Neural cell (in vitro differentiated cells): ENCODE measurements around the gene SPATA2. TPM values are rescaled to one million over a fixed set of nuclear protein-coding genes. Genes with fewer than 3 reads are reported as not detected.

ENCODE experiments used
- H2AFZ ChIP-seq: fragments of 200-600, 300-800 bp; sonication (generic), shearing (Covaris generic); 2 replicates; pipeline ENCODE4 v1.6.0; 2014; ENCODE audit warnings: low read depth, mild to moderate bottlenecking, antibody characterized with exemption, low read length, moderate library complexity
- H3F3A ChIP-seq: fragments of 200-600 bp; shearing (Covaris generic); 2 replicates; pipeline ENCODE4 v1.6.1; 2016; ENCODE audit warnings: mild to moderate bottlenecking, moderate library complexity, mixed read lengths, antibody characterized with exemption, low read length; ENCODE audit not compliant: insufficient read depth, poor library complexity, severe bottlenecking
- H3K27ac ChIP-seq: fragments of 200-600, 300-800 bp; sonication (generic), shearing (Covaris generic); 2 replicates; pipeline ENCODE4 v1.5.1; 2014; ENCODE audit warnings: mild to moderate bottlenecking, low read length, moderate library complexity
- H3K27me3 ChIP-seq: fragments of 300-800, 200-600 bp; sonication (generic), shearing (Covaris generic); 2 replicates; pipeline ENCODE4 v1.6.0; 2014; ENCODE audit warnings: mild to moderate bottlenecking, low read depth, low read length, moderate library complexity; ENCODE audit not compliant: insufficient read depth
- H3K36me3 ChIP-seq: fragments of 300-800, 200-600 bp; sonication (generic), shearing (Covaris generic); 2 replicates; pipeline ENCODE4 v1.5.1; 2014; ENCODE audit warnings: mild to moderate bottlenecking, antibody characterized with exemption, low read length, moderate library complexity; ENCODE audit not compliant: insufficient read depth
- H3K4me2 ChIP-seq: fragments of 300-800, 200-600 bp; sonication (generic), shearing (Covaris generic); 2 replicates; pipeline ENCODE4 v1.6.0; 2014; ENCODE audit warnings: mild to moderate bottlenecking, low read length
- H3K4me3 ChIP-seq: fragments of 300-800, 200-600 bp; sonication (generic), shearing (Covaris generic); 2 replicates; pipeline ENCODE4 v1.5.1; 2014; ENCODE audit warnings: mild to moderate bottlenecking, low read length, moderate library complexity
- H3K79me2 ChIP-seq: fragments of 200-600 bp; shearing (Covaris generic); replicated peaks from 2 replicates; pipeline ENCODE4 v1.6.0; 2014; ENCODE audit warnings: mild to moderate bottlenecking, low read length, moderate library complexity; ENCODE audit not compliant: insufficient read depth
- H3K9ac ChIP-seq: fragments of 300-800, 200-600 bp; sonication (generic), shearing (Covaris generic); 2 replicates; pipeline ENCODE4 v1.6.1; 2016; ENCODE audit warnings: mild to moderate bottlenecking, low read length, mixed read lengths
- H3K9me2 ChIP-seq: fragments of 200-600 bp; shearing (Covaris generic); 2 replicates; pipeline ENCODE4 v1.6.1; 2016; ENCODE audit warnings: mild to moderate bottlenecking, low read length, mixed read lengths; ENCODE audit not compliant: insufficient read depth
- H3K9me3 ChIP-seq: fragments of 200-600, 300-800 bp; sonication (generic), shearing (Covaris generic); 2 replicates; pipeline ENCODE4 v1.6.1; 2016; ENCODE audit warnings: mild to moderate bottlenecking, mixed run types, low read length, moderate library complexity, mixed read lengths
- H4K20me1 ChIP-seq: fragments of 200-600 bp; shearing (Covaris generic); 2 replicates; pipeline ENCODE4 v1.6.1; 2016; ENCODE audit warnings: mild to moderate bottlenecking, mixed run types; ENCODE audit not compliant: insufficient read depth
- MXI1 ChIP-seq: fragments of 450-650 bp; conservative IDR thresholded peaks from 2 replicates; pipeline ENCODE4 v1.6.1; 2014; ENCODE audit warnings: antibody characterized with exemption, mild to moderate bottlenecking; ENCODE audit not compliant: poor library complexity, severe bottlenecking
- POLR2AphosphoS5 ChIP-seq: IDR thresholded peaks from 2 replicates; pipeline ENCODE4 v1.6.1; 2012
- SMC3 ChIP-seq: fragments of 450-650 bp; conservative IDR thresholded peaks from 2 replicates; pipeline ENCODE4 v1.6.1; 2014; ENCODE audit warnings: antibody characterized with exemption, mild to moderate bottlenecking, moderate library complexity; ENCODE audit not compliant: poor library complexity
- TAF1 ChIP-seq: IDR thresholded peaks from 2 replicates; pipeline ENCODE4 v1.6.1; 2012; ENCODE audit warnings: low read depth
- polyA plus RNA-seq: library from polyadenylated mRNA; depleted of rRNA; stranded (reverse); fragments of >200 nt; gene quantifications from 2 replicates; pipeline ENCODE4 v1.2.3, GENCODE V29; 2014
- small RNA-seq, 3 experiments: library from RNA; depleted of rRNA; stranded (forward); fragments of <200 nt; gene quantifications; one replicate each; pipeline ENCODE3, GENCODE V24; 2012

The SPATA2 gene
- polyA plus RNA-seq, 1 donor from 2014 or later = 1.7 TPM

DNA sequence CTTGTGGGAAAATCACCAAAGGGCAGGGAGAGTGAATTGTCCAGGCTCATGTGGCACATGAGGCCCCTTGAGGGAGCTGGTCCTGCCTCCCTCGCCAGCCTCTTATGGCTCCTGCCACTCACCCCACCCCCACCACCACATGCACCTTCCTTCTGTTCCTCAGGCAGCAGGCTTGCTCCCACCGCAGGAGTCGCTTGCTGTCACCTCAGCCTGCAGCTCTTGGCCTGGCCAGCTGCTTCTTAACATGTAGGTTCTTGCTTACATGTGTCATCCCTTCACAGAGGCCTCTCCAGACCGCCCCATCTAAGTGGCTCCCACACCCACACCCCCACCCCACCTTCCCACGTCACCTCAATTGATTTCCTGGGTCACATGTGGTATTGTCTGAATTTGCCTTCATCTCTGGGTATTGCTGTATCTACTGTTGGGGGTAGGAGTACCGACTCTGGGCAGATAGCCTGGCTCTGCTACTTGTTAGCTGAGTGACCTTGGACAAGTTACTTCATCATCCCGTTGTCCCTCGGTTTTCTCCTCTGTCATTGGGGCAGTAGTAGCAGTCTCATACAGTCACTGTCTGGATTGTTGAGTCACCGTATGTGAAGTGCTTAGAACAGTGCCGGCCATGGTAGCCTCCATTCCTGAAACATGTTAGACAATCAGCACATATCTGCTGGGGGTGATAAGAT, 61.0 kb downstream of the SPATA2 start:
- H3K9ac ChIP-seq = peak overlapping the region; percentile 16
- no peaks in the 10 kb centered on the region for H3K9me2 ChIP-seq
- H3K9me3 ChIP-seq = no peaks in the 10 kb centered on the region
- peak overlapping the region; percentile 42 for H3K27ac ChIP-seq
- H4K20me1 ChIP-seq = no peaks in the 10 kb centered on the region
- H3K79me2 ChIP-seq = no peaks in the 10 kb centered on the region
- no peaks in the 10 kb centered on the region for H3K27me3 ChIP-seq
- H2AFZ ChIP-seq = no peak overlapping the region
- no peak overlapping the region for H3K4me2 ChIP-seq
- H3F3A ChIP-seq = no peaks in the 10 kb centered on the region
- no peak overlapping the region for H3K4me3 ChIP-seq
- peaks cover 5% of the 10 kb centered on the region for H3K36me3 ChIP-seq
- TF ChIP-seq SMC3 = no peak
- no peak for TF ChIP-seq MXI1
- TF ChIP-seq POLR2AphosphoS5 = no peak

GRCh38 chr20:49853640-49854039, 61.7 kb downstream of the SPATA2 start:
- no peaks in the 10 kb centered on the region for H4K20me1 ChIP-seq
- no peaks in the 10 kb centered on the region for H3K79me2 ChIP-seq
- no peak overlapping the region for H2AFZ ChIP-seq
- H3K9me2 ChIP-seq = no peaks in the 10 kb centered on the region
- H3K9ac ChIP-seq = peak overlapping the region; percentile 16
- peak overlapping the region; percentile 42 for H3K27ac ChIP-seq
- H3F3A ChIP-seq = no peaks in the 10 kb centered on the region
- H3K36me3 ChIP-seq = peaks cover 5% of the 10 kb centered on the region
- no peaks in the 10 kb centered on the region for H3K9me3 ChIP-seq
- TF ChIP-seq TAF1 (no peak), POLR2AphosphoS5 (peak; percentile 10)
- no peaks in the 10 kb centered on the region for H3K27me3 ChIP-seq
- no peak overlapping the region for H3K4me2 ChIP-seq
- no peak overlapping the region for H3K4me3 ChIP-seq

Small RNA genes within 50 kb of the gene (small RNA-seq; reads per million reads assigned to genes)
- gene RF00017 (0 reads per million in 3 experiments), gene RF00019 (0 to 1.2 (median 0) reads per million in 3 experiments)

Other genes starting within 250 kb of the SPATA2 start
- gene B4GALT5, start 201.7 kb downstream of the SPATA2 start, polyA plus RNA-seq = 34.7 and 36.8 TPM in 2 replicates
- gene SLC9A8, start 102.7 kb downstream of the SPATA2 start, polyA plus RNA-seq = 6.7 and 7.3 TPM in 2 replicates
- 109 and 129 TPM in 2 replicates for gene RNF114, start 20.9 kb upstream of the SPATA2 start, polyA plus RNA-seq
- gene SNAI1, start 67.5 kb upstream of the SPATA2 start, polyA plus RNA-seq = 0.31 TPM in 1 of 2 replicates, not detected in the other
- gene UBE2V1, start 197.6 kb upstream of the SPATA2 start, polyA plus RNA-seq = 34.4 and 44.2 TPM in 2 replicates
- 10.0 and 16.5 TPM in 2 replicates for gene PEDS1, start 238.2 kb upstream of the SPATA2 start, polyA plus RNA-seq